ENCODE measurements around the gene CSPG4.
"Not testable (repeated sequence)": the region's sequence is repeated elsewhere in the genome, so short reads cannot be mapped to it uniquely, and the experiment has no call there.

CSPG4 gene

DNA sequence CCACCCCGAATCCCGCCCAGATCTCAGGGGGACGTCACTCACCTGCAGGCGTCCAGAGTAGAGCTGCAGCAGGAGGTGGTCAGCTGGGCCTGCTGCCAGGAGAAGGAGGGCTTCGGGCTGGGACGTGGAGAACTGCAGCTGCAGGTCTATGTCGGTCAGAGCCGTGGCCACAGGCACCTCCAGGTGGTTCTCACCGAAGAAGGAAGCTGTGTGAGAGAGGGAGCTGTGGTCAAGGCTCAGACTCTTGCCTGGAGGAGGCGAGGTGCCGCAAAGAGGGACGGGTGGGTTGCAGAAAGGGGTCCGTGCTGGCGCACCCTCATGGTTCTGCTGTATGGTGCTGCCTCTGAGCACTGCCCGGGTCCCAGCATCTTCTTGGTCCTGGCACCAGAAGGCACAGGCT lies 19.6 kb downstream of the CSPG4 start:
- 78% methylated on average over 8 of the region's 15 CpGs for WGBS (ENCODE audit: insufficient coverage)
- H3K9me3 ChIP-seq (ENCODE audit: control extremely low read depth in 1 of 5, control insufficient read depth in 4 of 5, insufficient read depth in 2 of 5, low read depth in 1 of 5, low read length in 4 of 5); H3K27ac ChIP-seq (ENCODE audit: insufficient read depth in 1 of 2, low read depth in 1 of 2, low read length in 2 of 2, poor library complexity in 1 of 2, severe bottlenecking in 2 of 2); H3K4me3 ChIP-seq (ENCODE audit: control insufficient read depth in 1 of 7, extremely low read depth in 1 of 7, insufficient read depth in 4 of 7, low read depth in 2 of 7, low read length in 6 of 7); DNase-seq; H3K36me3 ChIP-seq (ENCODE audit: control insufficient read depth in 4 of 4, insufficient read depth in 4 of 4, low read length in 3 of 4); CTCF ChIA-PET; POLR2A ChIA-PET: not testable (repeated sequence)
- Histone ChIP-seq H3K27me3 (replicated peaks in 2 of 5; ENCODE audit: control insufficient read depth in 4 of 5, insufficient read depth in 5 of 5, low read length in 4 of 5) (peaks cover 0 to 84% (median 21%) of the 10 kb centered on the region in 5 experiments), H3K4me1 (ENCODE audit: control extremely low read depth in 1 of 4, control insufficient read depth in 4 of 4, insufficient read depth in 4 of 4, low read length in 3 of 4) (peaks cover 0 to 30% (median 28%) of the 10 kb centered on the region in 4 experiments)

- POLR2A ChIA-PET: not testable (repeated sequence)
- WGBS (ENCODE audit: insufficient coverage): 37% methylated on average over 3 of the region's 4 CpGs
Measured at GRCh38 chr15:75692311-75692710, 20.3 kb downstream of the CSPG4 start.

DNA sequence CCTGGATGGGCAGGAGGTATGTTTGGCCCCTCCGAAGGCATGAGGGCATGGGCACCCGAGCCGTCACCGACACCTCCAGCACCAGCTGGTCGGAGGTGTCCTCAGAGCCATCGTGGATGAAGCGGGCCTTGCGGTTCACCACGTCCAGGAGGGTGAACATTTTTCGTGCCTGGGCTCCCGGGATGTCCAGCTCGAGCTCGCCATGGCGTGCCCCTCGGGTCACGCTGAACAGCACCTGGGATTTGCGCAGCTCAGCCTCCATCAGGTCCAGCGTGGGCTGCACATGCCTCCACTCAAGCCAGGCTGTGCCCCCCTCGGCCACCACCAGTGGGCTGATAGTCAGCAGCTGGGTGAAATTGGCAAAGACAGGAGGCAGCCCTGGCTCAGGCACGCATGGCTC lies 23.2 kb downstream of the CSPG4 start:
- H3K4me1 ChIP-seq (ENCODE audit: control extremely low read depth in 1 of 4, control insufficient read depth in 4 of 4, insufficient read depth in 4 of 4, low read length in 3 of 4): peaks cover 0 to 16% (median 12%) of the 10 kb centered on the region in 4 experiments
- H3K36me3 ChIP-seq (ENCODE audit: control insufficient read depth in 4 of 4, insufficient read depth in 4 of 4, low read length in 3 of 4); POLR2A ChIA-PET; H3K27ac ChIP-seq (ENCODE audit: insufficient read depth in 1 of 2, low read depth in 1 of 2, low read length in 2 of 2, poor library complexity in 1 of 2, severe bottlenecking in 2 of 2); DNase-seq; CTCF ChIA-PET; H3K9me3 ChIP-seq (ENCODE audit: control extremely low read depth in 1 of 5, control insufficient read depth in 4 of 5, insufficient read depth in 2 of 5, low read depth in 1 of 5, low read length in 4 of 5); H3K4me3 ChIP-seq (ENCODE audit: control insufficient read depth in 1 of 7, extremely low read depth in 1 of 7, insufficient read depth in 4 of 7, low read depth in 2 of 7, low read length in 6 of 7): not testable (repeated sequence)
- peaks cover 0 to 64% (median 19%) of the 10 kb centered on the region in 5 experiments for H3K27me3 ChIP-seq (replicated peaks in 2 of 5; ENCODE audit: control insufficient read depth in 4 of 5, insufficient read depth in 5 of 5, low read length in 4 of 5)
- 91% methylated on average over 20 of the region's 20 CpGs for WGBS (ENCODE audit: insufficient coverage)

More at GRCh38 chr15:75692311-75692710, 20.3 kb downstream of the CSPG4 start:
- peak in 2 of 3 donors; percentile 42 to 54 for DNase-seq
- CTCF ChIA-PET: interaction anchor here (0.6 kb wide), 1 partner anchor 197 kb away, joined by 3 read pairs; no protein-coding TSS in a partner anchor
- H3K27me3 ChIP-seq (replicated peaks in 2 of 5; ENCODE audit: control insufficient read depth in 4 of 5, insufficient read depth in 5 of 5, low read length in 4 of 5): peaks cover 0 to 86% (median 20%) of the 10 kb centered on the region in 5 experiments
- H3K9me3 ChIP-seq (ENCODE audit: control extremely low read depth in 1 of 5, control insufficient read depth in 4 of 5, insufficient read depth in 2 of 5, low read depth in 1 of 5, low read length in 4 of 5); H3K4me3 ChIP-seq (ENCODE audit: control insufficient read depth in 1 of 7, extremely low read depth in 1 of 7, insufficient read depth in 4 of 7, low read depth in 2 of 7, low read length in 6 of 7); H3K27ac ChIP-seq (ENCODE audit: insufficient read depth in 1 of 2, low read depth in 1 of 2, low read length in 2 of 2, poor library complexity in 1 of 2, severe bottlenecking in 2 of 2); H3K36me3 ChIP-seq (ENCODE audit: control insufficient read depth in 4 of 4, insufficient read depth in 4 of 4, low read length in 3 of 4): not testable (repeated sequence)
- H3K4me1 ChIP-seq (ENCODE audit: control extremely low read depth in 1 of 4, control insufficient read depth in 4 of 4, insufficient read depth in 4 of 4, low read length in 3 of 4): peaks cover 0 to 30% (median 28%) of the 10 kb centered on the region in 4 experiments

DNA sequence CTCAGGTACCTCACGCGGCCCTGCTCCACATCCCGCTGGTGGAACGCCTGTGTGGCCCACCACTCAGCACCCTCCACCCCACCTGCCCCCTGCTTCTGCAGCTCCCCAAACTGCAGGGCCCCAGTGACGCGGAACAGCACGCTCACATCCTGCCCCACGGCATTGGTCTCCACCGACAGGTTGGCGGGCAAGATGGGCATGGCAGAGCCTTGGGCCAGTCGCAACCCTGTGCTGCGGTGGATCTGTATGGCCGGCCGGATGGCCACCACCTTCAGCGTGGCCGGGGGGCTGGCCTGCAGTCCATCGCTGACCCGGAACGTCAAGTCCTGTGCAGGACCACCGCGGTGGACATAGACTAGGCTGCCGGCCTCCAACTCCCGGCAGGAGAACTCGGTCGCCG lies 23.8 kb downstream of the CSPG4 start:
- H3K9me3 ChIP-seq (ENCODE audit: control extremely low read depth in 1 of 5, control insufficient read depth in 4 of 5, insufficient read depth in 2 of 5, low read depth in 1 of 5, low read length in 4 of 5): no peaks in the 10 kb centered on the region
- H3K4me1 ChIP-seq (ENCODE audit: control extremely low read depth in 1 of 4, control insufficient read depth in 4 of 4, insufficient read depth in 4 of 4, low read length in 3 of 4): peaks cover 0 to 10% (median 6%) of the 10 kb centered on the region in 4 experiments
- POLR2A ChIA-PET: no interaction called here
- no peak for DNase-seq
- no peaks in the 10 kb centered on the region for H3K36me3 ChIP-seq (ENCODE audit: control insufficient read depth in 4 of 4, insufficient read depth in 4 of 4, low read length in 3 of 4)
- H3K4me3 ChIP-seq (ENCODE audit: control insufficient read depth in 1 of 7, extremely low read depth in 1 of 7, insufficient read depth in 4 of 7, low read depth in 2 of 7, low read length in 6 of 7): no peak overlapping the region
- 95% methylated on average over 23 of the region's 26 CpGs for WGBS (ENCODE audit: insufficient coverage)
- CTCF ChIA-PET: interaction anchor here (1.8 to 1.9 kb wide), 2 partner anchors 31 to 35 kb away, joined by 4 to 5 read pairs; a partner anchor contains a TSS
- H3K27me3 ChIP-seq (replicated peaks in 2 of 5; ENCODE audit: control insufficient read depth in 4 of 5, insufficient read depth in 5 of 5, low read length in 4 of 5): peaks cover 0 to 58% (median 19%) of the 10 kb centered on the region in 5 experiments
- H3K27ac ChIP-seq (ENCODE audit: insufficient read depth in 1 of 2, low read depth in 1 of 2, low read length in 2 of 2, poor library complexity in 1 of 2, severe bottlenecking in 2 of 2): no peak overlapping the region

DNA sequence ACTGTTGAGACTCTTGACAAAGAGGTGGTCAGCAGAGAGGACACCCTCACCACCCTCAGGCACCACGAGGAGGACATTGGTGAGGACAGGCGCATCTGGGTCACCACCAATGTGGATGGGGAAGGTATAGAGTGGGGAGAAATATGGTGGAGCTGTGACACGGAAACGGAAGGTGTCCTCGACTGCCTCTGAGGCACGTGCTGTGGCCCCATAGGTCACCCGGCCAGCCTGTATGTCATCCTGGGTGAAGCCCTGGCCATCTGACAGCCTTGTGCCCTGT lies 24.4 kb downstream of the CSPG4 start:
- DNase-seq: no peak
- 80% methylated on average over 2 of the region's 7 CpGs for WGBS (ENCODE audit: insufficient coverage)
- peaks cover 0 to 3% (median under 1%) of the 10 kb centered on the region in 4 experiments for H3K4me1 ChIP-seq (ENCODE audit: control extremely low read depth in 1 of 4, control insufficient read depth in 4 of 4, insufficient read depth in 4 of 4, low read length in 3 of 4)
- CTCF ChIA-PET: interaction anchor here (0.7 to 2.5 kb wide), 5 partner anchors 32 to 114 kb away, joined by 3 to 6 read pairs (median 5); a partner anchor contains a TSS
- no peak overlapping the region for H3K4me3 ChIP-seq (ENCODE audit: control insufficient read depth in 1 of 7, extremely low read depth in 1 of 7, insufficient read depth in 4 of 7, low read depth in 2 of 7, low read length in 6 of 7)
- peaks cover 0 to 52% (median 19%) of the 10 kb centered on the region in 5 experiments for H3K27me3 ChIP-seq (replicated peaks in 2 of 5; ENCODE audit: control insufficient read depth in 4 of 5, insufficient read depth in 5 of 5, low read length in 4 of 5)
- no peaks in the 10 kb centered on the region for H3K36me3 ChIP-seq (ENCODE audit: control insufficient read depth in 4 of 4, insufficient read depth in 4 of 4, low read length in 3 of 4)
- no peak overlapping the region for H3K27ac ChIP-seq (ENCODE audit: insufficient read depth in 1 of 2, low read depth in 1 of 2, low read length in 2 of 2, poor library complexity in 1 of 2, severe bottlenecking in 2 of 2)
- no peaks in the 10 kb centered on the region for H3K9me3 ChIP-seq (ENCODE audit: control extremely low read depth in 1 of 5, control insufficient read depth in 4 of 5, insufficient read depth in 2 of 5, low read depth in 1 of 5, low read length in 4 of 5)
- POLR2A ChIA-PET: no interaction called here

GRCh38 chr15:75687486-75688277 lies 25.0 kb downstream of the CSPG4 start:
- no peaks in the 10 kb centered on the region for H3K9me3 ChIP-seq (ENCODE audit: control extremely low read depth in 1 of 5, control insufficient read depth in 4 of 5, insufficient read depth in 2 of 5, low read depth in 1 of 5, low read length in 4 of 5)
- DNase-seq: no peak
- ChIA-PET POLR2A (no interaction called here), CTCF (interaction anchor here (0.7 to 3.7 kb wide), 8 partner anchors 12 to 114 kb away, joined by 3 to 14 read pairs (median 4); a partner anchor contains a TSS)
- H3K27ac ChIP-seq (ENCODE audit: insufficient read depth in 1 of 2, low read depth in 1 of 2, low read length in 2 of 2, poor library complexity in 1 of 2, severe bottlenecking in 2 of 2): no peak overlapping the region
- H3K4me3 ChIP-seq (ENCODE audit: control insufficient read depth in 1 of 7, extremely low read depth in 1 of 7, insufficient read depth in 4 of 7, low read depth in 2 of 7, low read length in 6 of 7): no peak overlapping the region
- H3K36me3 ChIP-seq (ENCODE audit: control insufficient read depth in 4 of 4, insufficient read depth in 4 of 4, low read length in 3 of 4): no peaks in the 10 kb centered on the region
- peaks cover 0 to 49% (median 19%) of the 10 kb centered on the region in 5 experiments for H3K27me3 ChIP-seq (replicated peaks in 2 of 5; ENCODE audit: control insufficient read depth in 4 of 5, insufficient read depth in 5 of 5, low read length in 4 of 5)
- 93% methylated on average over 38 of the region's 44 CpGs for WGBS (ENCODE audit: insufficient coverage)
- no peaks in the 10 kb centered on the region for H3K4me1 ChIP-seq (ENCODE audit: control extremely low read depth in 1 of 4, control insufficient read depth in 4 of 4, insufficient read depth in 4 of 4, low read length in 3 of 4)

DNA sequence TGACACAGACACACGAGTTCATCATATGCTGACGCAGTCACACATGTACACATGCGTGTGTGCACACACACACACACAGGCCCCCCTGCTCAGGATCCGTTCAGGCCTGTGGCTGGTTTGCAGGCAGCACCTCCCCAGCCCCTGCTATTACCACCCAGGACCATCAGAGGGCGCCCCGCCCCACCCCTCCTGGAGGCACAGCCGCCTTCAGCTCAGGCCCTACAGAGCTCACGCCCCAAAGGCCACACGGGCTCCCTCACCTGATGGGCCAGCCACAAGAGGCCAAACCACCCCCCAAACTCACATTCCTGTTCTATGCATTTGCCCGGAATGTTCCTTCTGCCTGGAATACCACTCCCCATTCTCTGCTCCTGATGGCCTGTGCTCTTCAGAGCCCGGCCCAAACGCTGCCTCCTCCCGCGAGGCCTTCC lies 26.4 kb downstream of the CSPG4 start:
- H3K27ac ChIP-seq (ENCODE audit: insufficient read depth in 1 of 2, low read depth in 1 of 2, low read length in 2 of 2, poor library complexity in 1 of 2, severe bottlenecking in 2 of 2); H3K36me3 ChIP-seq (ENCODE audit: control insufficient read depth in 4 of 4, insufficient read depth in 4 of 4, low read length in 3 of 4); H3K4me1 ChIP-seq (ENCODE audit: control extremely low read depth in 1 of 4, control insufficient read depth in 4 of 4, insufficient read depth in 4 of 4, low read length in 3 of 4); H3K9me3 ChIP-seq (ENCODE audit: control extremely low read depth in 1 of 5, control insufficient read depth in 4 of 5, insufficient read depth in 2 of 5, low read depth in 1 of 5, low read length in 4 of 5); POLR2A ChIA-PET; H3K4me3 ChIP-seq (ENCODE audit: control insufficient read depth in 1 of 7, extremely low read depth in 1 of 7, insufficient read depth in 4 of 7, low read depth in 2 of 7, low read length in 6 of 7): not testable (repeated sequence)
- peak; percentile 60 to 81 (median 81) for DNase-seq
- CTCF ChIA-PET: interaction anchor here (0.6 to 3.7 kb wide), 9 partner anchors 8 to 233 kb away, joined by 3 to 18 read pairs (median 5); a partner anchor contains a TSS
- 4% methylated on average over 8 of the region's 14 CpGs for WGBS (ENCODE audit: insufficient coverage)
- H3K27me3 ChIP-seq (replicated peaks in 2 of 5; ENCODE audit: control insufficient read depth in 4 of 5, insufficient read depth in 5 of 5, low read length in 4 of 5): peaks cover 0 to 37% (median 19%) of the 10 kb centered on the region in 5 experiments

Data from common myeloid progenitor, CD34-positive (primary cell).